ENCODE measurements around the gene MRPL47. TPM values are rescaled to one million over a fixed set of nuclear protein-coding genes. Genes with fewer than 3 reads are reported as not detected.
"Not testable (repeated sequence)": the region's sequence is repeated elsewhere in the genome, so short reads cannot be mapped to it uniquely, and the experiment has no call there.

Gene MRPL47
- 83.8 and 91.6 TPM in 2 replicates for total RNA-seq (2014; rRNA removed; shearing (Covaris generic); ENCODE audit: low replicate concordance)

DNA sequence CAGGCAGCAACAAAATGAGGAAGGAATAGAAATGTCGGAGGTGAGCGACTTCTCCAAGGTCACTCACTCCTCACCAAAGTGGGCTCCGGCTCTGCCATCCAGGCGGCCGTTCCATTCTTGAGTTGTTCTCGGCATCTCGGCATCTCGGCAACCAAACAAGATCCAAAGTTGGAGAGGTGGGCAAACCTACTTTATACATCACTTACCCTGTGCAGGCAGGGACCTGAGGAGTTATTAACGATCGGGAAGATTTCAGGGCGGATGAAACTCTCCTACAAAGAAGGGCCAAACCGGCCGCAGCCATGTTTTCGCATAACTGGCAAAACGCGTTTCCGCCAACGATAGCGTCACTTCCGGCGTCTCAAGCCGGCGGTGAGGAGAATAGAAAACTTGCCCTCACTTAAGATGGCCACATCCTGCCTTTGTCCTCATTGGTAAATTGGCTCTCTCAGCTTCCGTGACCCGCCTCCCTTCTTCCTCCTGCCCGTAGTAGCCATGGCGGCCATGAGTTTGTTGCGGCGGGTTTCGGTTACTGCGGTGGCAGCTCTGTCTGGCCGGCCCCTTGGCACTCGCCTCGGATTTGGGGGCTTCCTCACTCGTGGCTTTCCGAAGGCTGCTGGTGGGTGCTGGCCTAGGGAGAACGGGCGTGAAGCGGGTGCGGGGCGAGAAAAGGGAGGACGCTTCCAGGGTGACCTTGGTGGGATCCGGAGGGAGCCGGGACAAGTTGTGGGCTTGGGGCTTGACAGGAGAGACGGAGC is at the start of gene MRPL47, which contains the start of gene NDUFB5:
TSS of gene MRPL47 (minus strand) at position 318 of the 758 bp plus-strand sequence. CDS start at position 304, 14 bp downstream.
TSS of gene NDUFB5 (plus strand) at position 474 of the 758 bp plus-strand sequence. CDS start at position 496, 22 bp downstream.
- in situ Hi-C loops (cut with HindIII; ENCODE audit: low pct_unique_long_range_greater_than_20kb, low sequenced_read_pairs): no loop called here
- DNase-seq (ENCODE audit: low read depth): peak; percentile 95

DNA sequence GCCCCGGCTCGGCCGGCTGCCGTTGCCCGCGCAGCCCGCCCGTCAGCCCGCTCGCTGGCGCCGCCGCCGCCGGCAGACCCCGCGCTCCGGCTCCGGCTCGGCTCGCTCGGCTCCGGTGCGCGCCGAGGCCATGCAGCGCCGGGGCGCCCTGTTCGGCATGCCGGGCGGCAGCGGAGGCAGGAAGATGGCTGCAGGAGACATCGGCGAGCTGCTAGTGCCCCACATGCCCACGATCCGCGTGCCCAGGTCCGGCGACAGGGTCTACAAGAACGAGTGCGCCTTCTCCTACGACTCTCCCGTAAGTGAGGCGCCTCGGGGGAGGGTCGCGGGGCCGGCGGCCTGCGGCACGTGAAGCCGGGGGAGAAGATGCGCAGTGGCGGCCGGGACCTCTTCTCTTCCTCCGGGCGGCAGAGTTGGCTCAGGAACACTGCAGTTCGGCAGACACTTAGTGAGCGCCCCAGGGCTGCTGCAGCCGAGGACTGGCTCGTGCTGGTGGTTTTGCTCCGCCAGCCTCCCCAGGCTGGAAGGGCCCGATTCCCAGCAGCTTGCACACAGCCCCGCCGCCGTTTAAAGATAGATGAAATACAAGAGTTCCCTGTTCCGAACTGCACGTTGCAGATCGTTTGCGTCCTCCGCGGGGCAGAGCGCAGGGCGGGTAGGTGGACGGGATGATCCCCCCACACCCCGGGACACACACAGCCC is 48.8 kb upstream of the MRPL47 start:
- in situ Hi-C loops (cut with HindIII; ENCODE audit: low pct_unique_long_range_greater_than_20kb, low sequenced_read_pairs): no loop called here
- peak; percentile 84 for DNase-seq (ENCODE audit: low read depth)

DNA sequence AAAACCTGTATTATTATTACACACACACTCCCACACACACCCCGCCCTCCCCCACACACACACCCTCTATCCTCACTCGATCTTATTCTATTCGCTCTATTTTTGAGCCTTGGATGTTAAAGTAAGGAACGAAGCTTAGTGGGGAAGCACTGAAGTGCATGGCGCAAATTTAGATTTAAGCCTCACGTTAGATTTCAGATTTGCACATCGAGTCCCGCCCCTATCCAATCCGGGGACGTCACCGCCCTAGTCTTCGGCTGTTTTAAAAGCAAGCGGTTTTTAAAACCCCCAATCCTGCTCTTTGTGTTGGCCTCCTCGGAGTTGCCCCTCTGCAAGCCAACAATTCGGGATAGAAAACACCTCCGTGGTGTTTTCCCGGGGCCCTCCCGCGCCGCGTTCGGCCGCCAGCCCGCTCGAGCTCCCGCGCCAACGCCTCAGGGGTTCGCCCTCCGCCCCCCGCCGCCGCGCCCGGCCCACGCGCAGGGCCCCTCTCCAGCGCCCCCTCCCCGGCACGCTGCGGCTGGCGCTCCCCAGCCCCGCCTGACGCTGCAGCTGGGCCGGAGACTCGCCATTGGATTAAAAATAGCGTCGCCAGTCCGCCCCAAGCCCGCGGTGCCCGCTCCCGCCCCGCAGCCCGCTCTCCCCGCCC is 48.1 kb upstream of the MRPL47 start, which contains the start of gene USP13:
TSS of gene USP13 (plus strand) at position 594 of the 649 bp plus-strand sequence. CDS start 186 bp downstream, outside the sequence.
- in situ Hi-C loops (cut with HindIII; ENCODE audit: low pct_unique_long_range_greater_than_20kb, low sequenced_read_pairs): no loop called here

DNA sequence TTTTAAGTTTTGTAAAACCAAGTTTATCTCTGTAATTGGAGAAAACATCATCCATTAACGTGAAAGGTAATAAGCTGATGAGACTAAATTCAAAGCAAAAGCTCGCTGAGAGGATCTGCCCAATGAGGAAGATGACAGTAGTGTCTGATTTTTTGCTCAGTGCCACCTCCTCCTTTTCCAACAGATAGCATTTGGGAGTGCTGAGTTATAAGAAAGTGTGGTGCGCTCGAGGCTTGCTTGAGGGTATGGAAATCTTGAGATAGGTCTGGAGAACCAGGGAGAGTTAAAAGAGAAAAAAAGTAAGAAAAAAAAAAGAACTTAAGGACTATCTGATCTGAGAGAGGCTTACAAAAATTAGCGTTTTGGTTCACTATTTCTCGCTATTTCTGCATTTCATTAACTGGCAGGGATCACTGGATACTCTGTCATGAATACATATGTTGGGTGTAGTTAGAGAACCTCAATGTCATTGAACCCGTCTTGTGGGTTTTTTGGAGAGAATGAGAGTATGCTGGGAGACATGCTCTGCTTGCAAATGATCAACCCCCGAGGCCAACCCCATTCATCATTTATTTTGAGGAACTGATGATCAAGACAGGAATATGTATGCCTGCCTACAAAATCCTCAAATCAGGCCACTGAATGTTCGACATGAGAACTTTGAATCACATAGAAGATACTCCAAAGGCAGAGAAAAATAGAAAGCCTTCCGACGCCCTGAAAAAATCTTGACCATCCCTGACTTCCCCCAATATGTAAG is 47.4 kb upstream of the MRPL47 start:
- peak; percentile 10 for DNase-seq (ENCODE audit: low read depth)
- in situ Hi-C loops (cut with HindIII; ENCODE audit: low pct_unique_long_range_greater_than_20kb, low sequenced_read_pairs): no loop called here

More for the DNA sequence above, 48.1 kb upstream of the MRPL47 start, which contains the start of gene USP13:
- peak; percentile 81 for DNase-seq (ENCODE audit: low read depth)

DNA sequence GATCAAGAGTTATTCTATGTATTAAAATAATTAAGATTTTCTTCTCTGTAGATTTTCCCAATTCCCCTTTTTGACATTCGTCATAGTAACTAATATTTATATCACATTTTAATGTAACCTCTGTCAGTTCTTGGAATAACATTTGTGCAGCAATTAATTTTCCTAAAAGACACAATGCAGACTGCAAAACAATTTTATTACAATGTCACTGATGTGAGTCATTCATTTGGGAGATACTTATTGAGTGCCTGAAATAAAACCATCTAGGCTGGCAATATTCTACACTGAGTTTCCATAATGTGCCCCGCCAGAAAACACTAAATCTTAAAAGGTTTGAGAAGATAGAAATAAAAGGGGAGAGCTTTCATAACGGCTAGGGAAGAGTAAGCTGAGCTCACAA is 41.7 kb upstream of the MRPL47 start:
- no peak for DNase-seq (ENCODE audit: low read depth)
- in situ Hi-C loops (cut with HindIII; ENCODE audit: low pct_unique_long_range_greater_than_20kb, low sequenced_read_pairs): no loop called here

DNA sequence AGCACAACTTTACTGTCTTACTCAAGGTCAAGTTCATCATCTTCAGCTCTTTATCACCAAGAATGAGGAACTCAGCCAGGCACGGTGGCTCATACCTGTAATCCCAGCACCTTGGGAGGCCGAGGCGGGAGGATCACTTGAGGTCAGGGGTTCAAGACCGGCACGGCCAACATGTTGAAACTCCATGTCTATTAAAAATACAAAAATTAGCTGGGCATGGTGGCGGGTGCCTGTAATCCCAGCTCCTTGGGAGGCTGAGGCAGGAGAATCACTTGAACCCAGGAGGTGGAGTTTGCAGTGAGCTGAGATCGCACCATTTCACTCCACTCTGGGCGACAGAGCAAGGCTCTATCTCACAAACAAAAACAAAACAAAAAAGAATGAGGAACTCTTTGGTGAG is 39.4 kb upstream of the MRPL47 start:
- DNase-seq (ENCODE audit: low read depth); in situ Hi-C loops (cut with HindIII; ENCODE audit: low pct_unique_long_range_greater_than_20kb, low sequenced_read_pairs): not testable (repeated sequence)

DNA sequence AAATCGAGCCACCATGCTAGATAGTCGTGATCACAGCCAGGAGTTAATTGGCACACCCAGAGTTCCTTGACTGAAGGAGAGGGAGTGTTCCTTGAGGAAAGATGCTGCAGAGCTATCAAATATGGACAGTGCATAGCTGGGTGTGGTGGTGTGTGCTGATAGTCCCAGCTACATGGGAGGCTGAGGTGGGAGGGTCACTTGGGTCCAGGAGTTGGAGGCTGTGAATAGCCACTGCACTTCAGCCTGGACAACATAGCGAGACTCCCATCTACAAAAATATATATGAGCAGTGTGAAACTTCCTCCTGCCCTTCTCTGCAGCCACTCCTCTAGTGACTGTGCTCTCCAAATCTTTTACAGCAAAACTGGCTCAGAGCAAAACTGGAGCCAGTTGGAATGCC is 38.4 kb upstream of the MRPL47 start:
- in situ Hi-C loops (cut with HindIII; ENCODE audit: low pct_unique_long_range_greater_than_20kb, low sequenced_read_pairs): no loop called here
- DNase-seq (ENCODE audit: low read depth): no peak

DNA sequence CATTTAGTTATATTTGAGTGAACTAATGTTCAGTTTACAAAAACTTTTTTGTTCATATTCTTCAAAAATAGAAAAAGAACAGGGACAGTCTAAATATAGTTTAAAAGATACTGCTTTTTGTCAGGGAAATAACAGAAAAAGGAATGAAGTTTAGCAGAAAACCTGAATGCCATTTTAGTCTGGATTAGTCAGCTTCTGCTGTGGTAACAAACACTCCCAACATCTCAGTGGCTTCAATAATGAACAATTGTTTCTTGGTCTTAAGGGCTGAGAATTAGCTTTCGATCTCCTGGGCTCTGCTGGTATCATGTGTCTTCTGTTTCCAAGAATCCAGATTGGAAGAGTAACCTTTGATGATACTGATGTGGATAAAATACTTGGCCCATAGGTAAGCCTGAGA is 36.0 kb upstream of the MRPL47 start:
- no peak for DNase-seq (ENCODE audit: low read depth)
- in situ Hi-C loops (cut with HindIII; ENCODE audit: low pct_unique_long_range_greater_than_20kb, low sequenced_read_pairs): no loop called here

DNA sequence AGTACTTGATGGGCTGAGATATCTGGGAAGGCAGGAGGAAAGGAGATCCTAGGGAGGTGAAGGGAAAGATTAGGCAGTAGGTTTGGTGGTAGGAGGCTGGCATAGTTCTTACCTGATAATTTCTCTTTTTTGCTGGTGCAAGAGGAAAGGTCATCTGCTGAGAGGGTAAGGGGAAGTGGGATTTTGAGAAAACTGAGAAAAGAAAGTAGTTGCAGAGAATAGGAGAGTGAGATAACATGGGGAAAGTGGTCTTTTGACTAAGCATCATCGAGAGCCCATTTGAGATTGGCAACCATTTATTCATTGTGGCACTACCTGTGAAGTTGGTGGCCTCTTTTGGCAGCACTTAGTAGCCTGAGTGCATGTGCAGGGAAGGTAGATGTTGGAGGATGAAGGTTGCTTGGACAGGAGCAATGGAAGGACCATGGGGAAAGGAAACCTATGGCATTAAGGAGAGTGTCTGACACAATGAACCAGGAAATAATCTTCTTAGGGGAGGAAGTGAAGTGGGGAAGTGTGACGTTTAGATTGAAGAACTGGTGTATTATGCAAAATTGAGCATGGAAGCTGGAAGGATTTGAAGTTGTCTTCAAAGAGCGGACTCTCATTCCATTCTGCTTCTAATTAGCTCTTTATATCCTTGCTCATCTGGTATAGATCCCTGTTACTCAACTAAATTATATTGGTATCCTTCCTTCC is 26.5 kb upstream of the MRPL47 start:
- DNase-seq (ENCODE audit: low read depth): no peak
- in situ Hi-C loops (cut with HindIII; ENCODE audit: low pct_unique_long_range_greater_than_20kb, low sequenced_read_pairs): no loop called here

DNA sequence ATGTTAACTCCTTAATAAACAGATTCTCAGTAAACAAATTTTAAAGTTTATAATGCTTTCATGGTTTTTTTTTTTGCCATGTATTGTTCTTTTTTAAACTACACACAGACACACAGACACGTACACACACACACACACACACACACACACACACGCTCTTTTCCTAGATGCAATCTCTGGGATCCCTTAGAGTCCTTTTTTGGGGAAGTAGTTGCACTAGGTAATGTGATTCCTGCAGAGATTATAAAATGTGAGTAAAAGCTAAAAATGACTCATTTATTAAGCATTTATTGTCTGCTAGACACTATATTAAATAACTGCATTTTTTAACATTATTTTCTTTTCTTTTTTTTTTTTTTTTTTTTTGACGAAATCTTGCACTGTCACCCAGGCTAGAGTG is 20.0 kb upstream of the MRPL47 start:
- in situ Hi-C loops (cut with HindIII; ENCODE audit: low pct_unique_long_range_greater_than_20kb, low sequenced_read_pairs): no loop called here
- no peak for DNase-seq (ENCODE audit: low read depth)

DNA sequence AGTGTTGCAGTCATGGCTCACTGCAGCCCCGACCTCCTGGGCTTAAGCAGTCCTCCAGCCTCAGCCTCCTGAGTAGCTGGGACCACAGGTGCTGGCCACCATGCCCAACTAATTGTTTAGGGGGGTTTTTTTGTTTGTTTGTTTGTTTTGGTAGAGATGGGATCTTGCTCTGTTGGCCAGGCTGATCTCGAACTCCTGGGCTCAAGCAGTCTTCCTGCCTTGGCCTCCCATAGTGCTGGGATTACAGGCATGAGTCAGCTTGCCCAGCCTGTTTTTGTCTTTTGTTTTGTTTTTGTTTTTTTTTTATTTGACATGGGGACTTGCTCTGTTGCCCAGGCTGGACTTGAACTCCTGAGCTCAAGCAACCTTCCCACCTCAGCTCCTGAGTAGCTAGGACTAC is 17.6 kb upstream of the MRPL47 start:
- in situ Hi-C loops (cut with HindIII; ENCODE audit: low pct_unique_long_range_greater_than_20kb, low sequenced_read_pairs): no loop called here
- DNase-seq (ENCODE audit: low read depth): no peak

DNA sequence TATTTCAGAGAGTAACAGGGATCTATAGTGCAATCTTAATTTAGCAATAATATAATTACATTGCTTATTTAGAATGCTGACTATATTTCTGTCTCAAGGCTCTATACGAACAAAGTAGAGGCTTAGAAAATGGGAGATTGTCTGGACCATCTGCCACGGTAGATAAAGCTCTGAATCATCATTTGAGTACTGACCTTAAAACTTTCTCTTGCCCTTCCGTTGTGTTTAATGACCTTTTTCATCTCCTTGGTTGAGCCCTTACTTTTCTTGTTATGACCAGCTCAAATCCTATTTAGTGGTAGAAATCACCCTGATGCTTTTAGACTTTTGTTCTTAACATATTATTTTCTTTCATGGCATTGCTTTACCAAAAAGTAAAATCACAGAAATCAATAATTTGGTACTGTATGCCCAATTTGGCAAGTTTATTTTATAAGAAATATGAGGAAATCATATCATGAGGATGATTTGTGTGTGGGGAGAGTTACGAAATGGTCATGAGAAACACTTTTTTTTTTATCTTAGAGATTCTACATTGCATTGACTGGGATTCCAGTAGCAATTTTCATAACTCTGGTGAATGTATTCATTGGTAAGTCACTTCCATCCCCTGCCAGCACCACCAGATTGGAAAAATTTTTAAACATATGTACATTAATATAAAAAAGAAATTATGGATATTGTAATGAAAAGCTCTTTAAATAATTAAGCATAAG is 11.2 kb upstream of the MRPL47 start:
- in situ Hi-C loops (cut with HindIII; ENCODE audit: low pct_unique_long_range_greater_than_20kb, low sequenced_read_pairs): no loop called here

DNA sequence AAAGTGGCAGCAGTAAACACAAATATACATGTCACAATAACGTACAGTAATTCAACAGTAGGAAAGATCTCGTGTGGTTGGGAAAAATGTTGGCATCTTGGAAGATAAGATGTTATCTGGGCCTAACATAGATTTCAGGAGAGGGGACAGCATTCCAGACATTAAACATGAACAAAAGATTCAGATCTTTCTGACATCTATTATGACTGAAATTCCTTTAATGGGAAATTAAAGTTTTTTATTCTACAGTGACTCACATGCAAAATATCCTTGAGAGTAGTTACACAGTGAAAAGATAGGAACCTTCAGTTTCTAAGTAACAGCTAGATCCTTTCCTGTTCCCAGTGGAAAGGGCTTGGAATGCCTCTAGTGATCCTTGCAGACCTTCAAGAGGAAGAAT is 9.4 kb upstream of the MRPL47 start:
- DNase-seq (ENCODE audit: low read depth): no peak

More for the DNA sequence above, 11.2 kb upstream of the MRPL47 start:
- DNase-seq (ENCODE audit: low read depth): no peak

DNA sequence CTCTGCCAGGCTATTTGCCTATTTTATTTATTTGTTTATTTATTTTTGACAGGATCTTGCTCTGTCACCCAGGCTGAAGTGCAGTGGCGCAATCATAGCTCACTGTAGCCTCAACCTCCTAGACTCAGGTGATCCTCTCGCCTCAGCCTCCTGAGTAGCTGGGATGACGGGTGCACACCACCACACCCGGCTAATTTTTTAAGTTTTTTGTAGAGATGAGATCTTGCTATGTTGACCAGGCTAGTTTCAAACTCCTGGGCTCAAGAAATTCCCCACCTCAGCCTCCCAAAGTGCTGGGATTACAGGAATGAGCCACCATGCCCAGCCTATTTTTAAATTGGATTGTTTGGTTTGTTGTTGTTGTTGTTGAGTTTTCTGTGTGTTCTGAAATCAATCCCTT is 5.6 kb upstream of the MRPL47 start:
- in situ Hi-C loops (cut with HindIII; ENCODE audit: low pct_unique_long_range_greater_than_20kb, low sequenced_read_pairs): no loop called here
- DNase-seq (ENCODE audit: low read depth): no peak

More for the DNA sequence above, 9.4 kb upstream of the MRPL47 start:
- in situ Hi-C loops (cut with HindIII; ENCODE audit: low pct_unique_long_range_greater_than_20kb, low sequenced_read_pairs): no loop called here

DNA sequence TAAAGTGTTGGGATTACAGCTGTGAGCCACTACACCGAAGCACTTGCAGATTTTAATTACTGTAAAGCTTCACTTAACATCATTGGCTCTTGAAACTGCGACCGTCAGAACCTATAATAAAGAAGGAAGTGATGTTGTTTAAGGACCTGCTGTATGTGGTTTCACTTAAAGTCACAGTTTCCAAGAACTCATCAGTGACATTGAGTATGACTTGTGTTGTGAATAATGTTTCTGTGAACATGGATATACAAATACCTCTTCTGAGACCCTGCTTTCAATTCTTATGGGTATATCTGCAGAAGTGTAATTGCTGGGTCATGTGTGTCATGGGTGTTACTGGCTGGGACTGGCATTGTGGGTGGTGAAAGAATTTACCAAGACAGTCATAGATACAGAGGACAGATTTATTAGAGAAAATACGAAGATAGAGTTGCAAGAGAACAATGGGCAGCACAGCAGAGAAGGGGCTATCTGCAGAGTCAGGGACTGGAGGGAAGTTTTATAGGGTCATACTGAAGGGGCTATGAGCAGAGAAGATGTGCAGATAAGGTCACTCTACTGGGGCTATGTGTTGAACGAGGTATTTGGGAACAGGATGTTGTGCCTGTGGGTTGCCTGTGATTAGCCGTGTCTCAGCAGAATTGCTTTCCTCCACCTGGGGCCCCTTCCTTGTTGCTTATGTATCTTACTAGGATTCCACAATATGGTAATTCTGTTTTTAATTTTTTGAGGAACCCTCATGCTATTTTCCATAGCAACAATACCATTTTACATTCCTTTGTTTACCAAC is 4.7 kb upstream of the MRPL47 start:
- in situ Hi-C loops (cut with HindIII; ENCODE audit: low pct_unique_long_range_greater_than_20kb, low sequenced_read_pairs): no loop called here
- no peak for DNase-seq (ENCODE audit: low read depth)

DNA sequence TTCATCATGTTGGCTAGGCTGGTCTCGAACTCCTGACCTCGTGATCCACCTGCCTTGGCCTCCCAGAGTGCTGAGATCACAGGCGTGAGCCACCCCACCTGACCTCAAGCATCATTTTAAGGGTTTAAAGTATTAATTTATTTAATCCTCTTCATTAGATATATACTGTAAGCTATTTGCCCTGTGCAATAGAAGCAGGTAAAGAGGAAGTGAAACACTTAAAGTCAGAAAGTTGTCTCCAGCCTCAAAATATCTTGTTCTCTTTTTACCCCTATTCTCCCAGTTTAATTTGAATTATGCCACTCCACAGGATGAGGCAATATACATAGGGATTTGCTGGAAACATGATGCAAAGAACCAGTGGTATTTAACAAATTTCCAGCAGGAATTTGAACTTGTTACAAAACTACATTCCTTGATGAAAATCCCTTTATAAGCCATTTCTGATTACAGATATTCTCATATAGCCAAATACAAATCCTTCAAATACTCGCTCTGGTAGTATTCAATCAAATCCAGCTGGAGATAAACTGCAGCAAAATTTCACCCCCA is 2.2 kb upstream of the MRPL47 start:
- DNase-seq (ENCODE audit: low read depth): no peak
- in situ Hi-C loops (cut with HindIII; ENCODE audit: low pct_unique_long_range_greater_than_20kb, low sequenced_read_pairs): no loop called here

All from Caki2 (cell line).